ENCODE measurements around the gene HSPBP1.
A peak's percentile ranks its signal among the peaks of the same experiment; 100 is the strongest.

Gene HSPBP1

DNA sequence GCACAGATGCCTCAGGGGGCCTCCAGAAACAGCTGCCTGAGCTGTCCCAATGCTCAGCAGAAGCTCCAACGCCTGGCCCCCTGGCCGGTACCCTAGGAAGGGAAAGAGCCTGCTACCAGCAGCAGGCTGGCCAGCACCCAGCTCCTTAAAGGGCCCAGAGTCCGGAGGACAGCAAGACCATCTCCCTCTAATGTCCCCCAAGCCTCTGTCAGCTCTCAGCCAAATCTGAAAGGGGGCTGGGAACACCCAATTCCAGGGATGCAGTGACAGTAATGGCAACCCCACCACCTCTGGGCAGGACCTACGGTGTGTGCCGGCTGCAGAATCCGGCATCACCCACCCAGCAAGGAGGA is 25.3 kb downstream of the HSPBP1 start:
- Histone ChIP-seq H2AFZ (ENCODE audit: low read length) (no peak overlapping the region), H4K20me1 (ENCODE audit: insufficient read depth, low read length) (peaks cover 29% of the 10 kb centered on the region), H3K79me2 (ENCODE audit: low read length) (peaks cover 88% of the 10 kb centered on the region), H3K4me3 (ENCODE audit: low read length) (peak overlapping the region; percentile 94), H3K9me2 (replicated peaks; ENCODE audit: insufficient read depth, low read length) (no peaks in the 10 kb centered on the region), H3K4me1 (ENCODE audit: low read length) (peaks cover 14% of the 10 kb centered on the region), H3K9ac (ENCODE audit: low read length) (peak overlapping the region; percentile 80), H3F3A (ENCODE audit: insufficient read depth, low read length) (peaks cover 48% of the 10 kb centered on the region), H3K27me3 (replicated peaks; ENCODE audit: insufficient read depth, low read length) (no peaks in the 10 kb centered on the region), H3K4me2 (ENCODE audit: low read depth, low read length) (peak overlapping the region; percentile 97), H3K36me3 (replicated peaks; ENCODE audit: insufficient read depth, low read length) (0 out of 2 replicates have a peak, but pooled peaks cover 3% of the 10 kb centered on the region), H3K9me3 (replicated peaks; ENCODE audit: insufficient read depth, low read length) (no peaks in the 10 kb centered on the region), H3K27ac (ENCODE audit: low read length) (peak overlapping the region; percentile 95)
- DNase-seq: no peak
- TF ChIP-seq, protein P1, sequence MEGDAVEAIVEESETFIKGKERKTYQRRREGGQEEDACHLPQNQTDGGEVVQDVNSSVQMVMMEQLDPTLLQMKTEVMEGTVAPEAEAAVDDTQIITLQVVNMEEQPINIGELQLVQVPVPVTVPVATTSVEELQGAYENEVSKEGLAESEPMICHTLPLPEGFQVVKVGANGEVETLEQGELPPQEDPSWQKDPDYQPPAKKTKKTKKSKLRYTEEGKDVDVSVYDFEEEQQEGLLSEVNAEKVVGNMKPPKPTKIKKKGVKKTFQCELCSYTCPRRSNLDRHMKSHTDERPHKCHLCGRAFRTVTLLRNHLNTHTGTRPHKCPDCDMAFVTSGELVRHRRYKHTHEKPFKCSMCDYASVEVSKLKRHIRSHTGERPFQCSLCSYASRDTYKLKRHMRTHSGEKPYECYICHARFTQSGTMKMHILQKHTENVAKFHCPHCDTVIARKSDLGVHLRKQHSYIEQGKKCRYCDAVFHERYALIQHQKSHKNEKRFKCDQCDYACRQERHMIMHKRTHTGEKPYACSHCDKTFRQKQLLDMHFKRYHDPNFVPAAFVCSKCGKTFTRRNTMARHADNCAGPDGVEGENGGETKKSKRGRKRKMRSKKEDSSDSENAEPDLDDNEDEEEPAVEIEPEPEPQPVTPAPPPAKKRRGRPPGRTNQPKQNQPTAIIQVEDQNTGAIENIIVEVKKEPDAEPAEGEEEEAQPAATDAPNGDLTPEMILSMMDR (IDR thresholded peaks at IDR 0.05; ENCODE audit: low read length): no peak
- no peak for TF ChIP-seq EZH2 (optimal IDR thresholded peaks at IDR 0.05; ENCODE audit: low read depth, low read length)
- TF ChIP-seq EZH2phosphoT487 (IDR thresholded peaks at IDR 0.05; ENCODE audit: low read length): no peak

DNA sequence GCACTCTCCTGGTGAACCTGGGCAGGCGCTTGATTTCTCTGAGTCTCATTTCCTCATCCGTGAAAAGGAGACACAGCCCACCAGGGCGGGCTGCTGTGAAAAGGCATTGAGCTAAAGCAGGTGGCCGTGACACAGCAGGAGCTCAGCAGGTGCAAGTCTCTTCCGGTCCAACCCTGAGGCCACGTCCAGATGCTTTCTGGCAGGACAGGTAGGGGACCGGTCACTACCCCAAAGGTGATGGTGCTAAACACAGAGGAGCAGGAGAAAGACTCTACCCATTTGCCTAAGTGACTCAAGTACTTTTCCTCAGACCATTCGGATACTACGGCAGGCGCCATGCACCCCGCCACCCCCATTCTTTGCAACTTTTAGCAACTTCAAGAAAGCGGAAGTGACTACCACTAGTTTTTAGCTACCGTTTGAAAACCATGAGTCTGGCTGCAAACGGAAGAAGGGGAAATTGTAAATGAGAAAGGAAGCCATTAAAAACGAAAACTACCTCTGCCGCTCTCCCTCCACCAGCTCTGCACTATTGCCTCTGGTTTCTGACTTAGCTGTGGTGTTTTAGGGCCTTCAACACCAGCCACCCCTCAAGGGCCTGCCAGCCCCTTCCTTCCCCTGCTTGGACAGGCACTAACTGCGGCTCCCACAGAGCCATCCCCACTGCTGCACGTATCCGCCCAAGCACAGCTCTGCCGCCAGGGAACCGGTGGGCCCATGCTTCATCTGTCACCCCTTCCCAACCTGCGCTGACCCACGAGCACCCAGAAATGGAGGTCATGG is 25.9 kb downstream of the HSPBP1 start:
- H3K4me2 ChIP-seq (ENCODE audit: low read depth, low read length): peak overlapping the region; percentile 97
- DNase-seq: peak; percentile 87
- peaks cover 93% of the 10 kb centered on the region for H3K79me2 ChIP-seq (ENCODE audit: low read length)
- H3K27ac ChIP-seq (ENCODE audit: low read length): peak overlapping the region; percentile 95
- H3K9me3 ChIP-seq (replicated peaks; ENCODE audit: insufficient read depth, low read length): no peaks in the 10 kb centered on the region
- no peak for TF ChIP-seq EZH2 (optimal IDR thresholded peaks at IDR 0.05; ENCODE audit: low read depth, low read length)
- TF ChIP-seq, protein P1 (IDR thresholded peaks at IDR 0.05; ENCODE audit: low read length): no peak
- no peak for TF ChIP-seq EZH2phosphoT487 (IDR thresholded peaks at IDR 0.05; ENCODE audit: low read length)
- 0 out of 2 replicates have a peak, but pooled peaks cover 3% of the 10 kb centered on the region for H3K36me3 ChIP-seq (replicated peaks; ENCODE audit: insufficient read depth, low read length)
- H2AFZ ChIP-seq (ENCODE audit: low read length): no peak overlapping the region
- H4K20me1 ChIP-seq (ENCODE audit: insufficient read depth, low read length): peaks cover 33% of the 10 kb centered on the region
- H3K4me1 ChIP-seq (ENCODE audit: low read length): peaks cover 14% of the 10 kb centered on the region
- peak overlapping the region; percentile 80 for H3K9ac ChIP-seq (ENCODE audit: low read length)
- no peaks in the 10 kb centered on the region for H3K9me2 ChIP-seq (replicated peaks; ENCODE audit: insufficient read depth, low read length)
- H3F3A ChIP-seq (ENCODE audit: insufficient read depth, low read length): peaks cover 43% of the 10 kb centered on the region
- H3K27me3 ChIP-seq (replicated peaks; ENCODE audit: insufficient read depth, low read length): no peaks in the 10 kb centered on the region
- H3K4me3 ChIP-seq (ENCODE audit: low read length): peak overlapping the region; percentile 94

DNA sequence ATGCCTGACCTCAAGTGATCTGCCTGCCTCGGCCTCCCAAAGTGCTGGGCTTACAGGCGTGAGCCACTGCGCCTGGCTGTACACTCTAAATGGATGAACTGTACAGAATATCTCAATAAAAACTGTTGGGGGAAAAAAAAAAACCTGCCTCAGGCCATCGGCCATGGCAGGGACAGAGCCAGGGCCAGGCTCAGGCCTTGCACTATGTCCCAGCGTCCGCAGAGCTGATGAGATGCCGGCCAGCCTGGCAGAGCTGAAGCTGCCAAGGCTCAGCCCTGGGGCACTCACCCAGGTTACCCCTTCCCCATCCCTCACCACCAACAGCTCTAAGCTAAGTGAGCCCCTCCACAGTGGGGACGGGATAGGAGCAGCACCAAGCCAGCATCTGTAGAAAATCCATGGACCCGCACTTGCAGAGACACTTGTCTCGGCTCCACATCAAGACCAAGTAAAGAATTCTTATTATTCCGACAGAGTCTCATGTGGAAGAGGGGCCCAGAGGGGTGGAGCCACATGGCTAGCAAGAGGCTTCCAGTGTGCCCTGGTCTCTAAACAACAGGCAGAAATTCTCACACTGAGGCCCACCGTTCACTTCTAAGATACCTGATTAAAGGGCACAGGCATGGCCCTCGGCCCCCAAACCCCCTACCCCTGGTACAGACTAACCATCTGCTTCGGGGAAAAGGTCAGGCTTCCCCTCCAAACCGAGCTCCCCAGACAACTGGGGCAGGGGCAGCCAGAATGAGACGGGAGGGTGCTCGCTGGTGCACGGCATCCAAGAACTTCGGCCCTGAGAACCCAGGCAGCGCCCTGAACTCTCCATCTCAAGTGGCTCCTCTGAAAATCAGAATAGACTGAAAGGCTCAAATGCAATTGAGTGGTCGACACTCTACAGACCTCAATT is 26.9 kb downstream of the HSPBP1 start:
- Histone ChIP-seq H3K9ac (ENCODE audit: low read length) (peak overlapping the region; percentile 80; the same call in 1 of the 2 replicates), H3K4me1 (ENCODE audit: low read length) (peaks cover 14% of the 10 kb centered on the region)
- no peak for DNase-seq

More for the DNA sequence above, 26.9 kb downstream of the HSPBP1 start:
- H3K27ac ChIP-seq (ENCODE audit: low read length): peak overlapping the region; percentile 95; the same call in 1 of the 2 replicates
- TF ChIP-seq EZH2 (optimal IDR thresholded peaks at IDR 0.05; ENCODE audit: low read depth, low read length): no peak
- no peak for TF ChIP-seq EZH2phosphoT487 (IDR thresholded peaks at IDR 0.05; ENCODE audit: low read length)
- TF ChIP-seq, protein P1 (IDR thresholded peaks at IDR 0.05; ENCODE audit: low read length): no peak
- H3K4me3 ChIP-seq (ENCODE audit: low read length): peak overlapping the region; percentile 94
- peak overlapping the region; percentile 97 for H3K4me2 ChIP-seq (ENCODE audit: low read depth, low read length)
- peaks cover 43% of the 10 kb centered on the region for H4K20me1 ChIP-seq (ENCODE audit: insufficient read depth, low read length)
- H2AFZ ChIP-seq (ENCODE audit: low read length): no peak overlapping the region
- H3K9me3 ChIP-seq (replicated peaks; ENCODE audit: insufficient read depth, low read length): no peaks in the 10 kb centered on the region
- H3F3A ChIP-seq (ENCODE audit: insufficient read depth, low read length): peaks cover 41% of the 10 kb centered on the region
- H3K9me2 ChIP-seq (replicated peaks; ENCODE audit: insufficient read depth, low read length): no peaks in the 10 kb centered on the region
- no peaks in the 10 kb centered on the region for H3K27me3 ChIP-seq (replicated peaks; ENCODE audit: insufficient read depth, low read length)
- peaks cover 97% of the 10 kb centered on the region for H3K79me2 ChIP-seq (ENCODE audit: low read length)
- 0 out of 2 replicates have a peak, but pooled peaks cover 3% of the 10 kb centered on the region for H3K36me3 ChIP-seq (replicated peaks; ENCODE audit: insufficient read depth, low read length)

Data from MM.1S (cell line).